NAMALWA (cell line): ENCODE data around the gene ELK3.
A peak's percentile ranks its signal among the peaks of the same experiment; 100 is the strongest.

Experiments used
- DNase-seq: peaks from one replicate; pipeline ENCODE4 v3.0.0-alpha.2; 2015; ENCODE audit warnings: low spot score

ELK3 gene

GRCh38 chr12:96258104-96258961 lies 64.2 kb downstream of the ELK3 start:
- no peak for DNase-seq

DNA sequence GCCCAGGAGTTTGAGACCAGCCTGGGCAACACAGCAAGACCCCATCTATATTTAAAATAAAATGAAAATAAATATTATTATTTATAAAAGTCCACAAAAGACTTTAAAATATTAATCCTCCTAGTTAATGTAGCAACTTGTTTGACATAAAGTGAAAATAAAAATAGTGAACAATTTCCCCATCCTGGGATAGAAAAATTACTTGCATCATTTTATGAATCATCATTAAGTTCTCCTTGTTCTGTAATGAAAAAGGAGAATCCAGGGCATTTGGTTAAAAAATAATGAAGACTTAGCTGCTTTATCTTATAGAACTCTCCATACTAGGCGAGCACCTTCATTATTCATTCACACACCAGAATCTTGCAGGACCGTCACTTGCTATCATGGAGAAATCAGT lies 66.1 kb downstream of the ELK3 start:
- DNase-seq, result no peak

DNA sequence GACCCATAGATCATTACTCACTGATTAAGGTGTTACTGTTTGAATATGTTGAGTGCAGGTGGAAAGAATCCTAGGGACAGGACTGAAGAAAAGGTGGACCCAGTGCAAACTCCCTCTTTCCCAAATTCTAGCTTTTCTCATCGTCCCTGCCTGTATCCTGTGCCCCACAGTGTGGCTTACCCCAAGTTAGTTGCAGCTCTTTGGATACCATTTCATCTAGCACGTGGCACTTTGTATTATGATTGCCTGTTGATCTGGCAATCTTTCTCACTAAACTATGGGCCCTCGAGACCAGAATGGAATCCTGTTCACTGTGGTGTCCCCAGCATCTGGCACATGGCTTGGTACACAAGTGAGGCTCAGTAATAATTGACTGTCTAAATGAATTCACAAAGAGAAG lies 66.5 kb downstream of the ELK3 start:
- DNase-seq, result no peak

DNA sequence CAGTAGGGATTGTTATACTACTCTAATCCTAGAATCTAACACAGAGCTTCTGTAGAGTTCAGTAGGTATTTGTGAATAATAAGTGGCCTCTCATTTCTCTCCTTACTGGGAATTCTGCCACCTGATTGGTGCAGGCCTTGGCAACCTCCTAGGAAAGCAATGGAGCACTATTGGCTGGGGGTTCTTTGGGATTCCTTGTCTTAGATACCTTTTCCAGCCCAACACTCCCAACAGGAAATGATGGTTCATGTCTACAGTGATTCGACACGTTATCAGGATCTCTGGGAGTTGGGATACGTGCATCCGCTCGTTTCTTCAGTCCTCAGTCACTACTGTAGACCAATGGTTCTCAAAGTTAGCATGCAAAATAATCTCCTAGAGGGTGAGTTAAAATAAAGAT lies 67.4 kb downstream of the ELK3 start:
- DNase-seq, result no peak

- no peak for DNase-seq
These were observed 69.3 kb downstream of the ELK3 start for GRCh38 chr12:96263449-96263902.

GRCh38 chr12:96265400-96265799 lies 71.2 kb downstream of the ELK3 start:
- no peak for DNase-seq

DNA sequence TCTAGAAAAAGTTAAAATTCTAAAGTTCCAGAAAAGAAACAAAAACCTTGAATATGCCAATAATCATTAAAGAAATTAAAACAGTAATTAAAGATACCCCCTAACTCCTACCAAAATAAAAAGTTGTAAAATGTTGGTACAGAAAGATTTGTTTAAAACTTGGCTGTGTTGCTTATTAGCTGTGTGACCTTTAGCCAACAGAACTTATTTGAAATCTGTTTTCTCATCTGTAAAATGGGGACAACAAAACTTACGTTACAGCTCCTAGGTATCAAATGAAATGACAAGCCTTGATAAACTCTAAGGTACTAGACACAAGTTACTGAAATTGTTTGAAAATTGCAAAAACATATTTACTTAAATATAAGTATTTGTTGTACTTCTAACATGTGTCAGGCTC lies 71.7 kb downstream of the ELK3 start:
- no peak for DNase-seq

- no peak for DNase-seq
These were observed 72.1 kb downstream of the ELK3 start for GRCh38 chr12:96266238-96266637.

DNA sequence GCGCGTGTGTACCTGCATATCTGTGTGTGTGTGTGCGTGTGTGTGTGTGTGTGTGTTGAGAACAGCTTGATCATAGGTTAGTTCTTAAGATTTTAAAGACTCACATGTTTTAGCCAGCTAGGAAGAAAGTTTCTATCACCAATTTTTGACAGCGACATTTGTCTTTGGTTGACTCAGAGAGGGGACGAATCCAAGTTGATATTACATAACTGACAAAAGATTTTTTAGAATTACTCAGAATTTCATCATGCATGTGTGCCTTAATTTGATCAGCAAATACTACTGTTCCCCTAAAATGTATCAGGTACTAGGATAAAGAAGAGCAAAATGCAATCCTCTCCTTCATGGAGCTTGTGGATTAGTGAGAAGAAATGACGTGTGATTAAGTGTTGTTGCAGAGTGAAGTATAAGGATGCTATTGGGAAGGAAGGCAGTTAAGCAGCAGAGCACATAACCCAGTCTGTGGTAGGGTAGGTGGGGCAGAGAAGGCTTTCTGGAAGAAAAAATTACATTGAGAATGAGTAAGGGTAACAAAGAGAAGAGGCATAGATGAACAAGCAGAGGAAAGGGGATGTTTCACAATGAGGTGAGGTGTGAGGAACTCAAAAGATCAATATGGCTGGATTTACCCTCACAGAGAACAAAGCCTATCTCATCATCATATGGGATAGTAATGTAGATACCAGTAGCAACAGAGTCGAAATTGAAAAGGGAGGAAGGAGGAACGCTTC lies 77.5 kb downstream of the ELK3 start:
- DNase-seq, result no peak

DNA sequence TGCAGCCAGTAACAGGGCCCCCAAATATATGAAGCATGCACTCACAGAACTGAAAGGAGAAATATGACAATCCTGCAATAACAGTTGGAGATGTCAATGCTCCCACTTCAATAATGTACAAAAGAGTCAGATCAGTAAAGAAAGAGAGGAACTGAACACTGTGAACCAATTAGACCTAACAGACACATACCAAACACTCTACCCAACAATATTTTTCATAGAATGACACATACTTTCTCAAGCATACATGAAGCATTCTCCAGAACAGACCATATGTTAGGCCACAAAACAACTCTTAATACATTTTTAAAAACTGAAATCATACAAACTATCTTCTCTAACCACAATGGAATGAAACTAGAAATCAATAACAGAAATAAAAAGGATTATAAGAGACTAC lies 80.2 kb downstream of the ELK3 start:
- no peak for DNase-seq

- DNase-seq, result no peak
These were observed 91.0 kb downstream of the ELK3 start for GRCh38 chr12:96285158-96285557.

- DNase-seq, result no peak
These were observed 94.9 kb downstream of the ELK3 start for GRCh38 chr12:96289067-96289466.

GRCh38 chr12:96293093-96293492 lies 98.9 kb downstream of the ELK3 start:
- no peak for DNase-seq

GRCh38 chr12:96294831-96295230 lies 100.7 kb downstream of the ELK3 start:
- peak; percentile 11 for DNase-seq

DNA sequence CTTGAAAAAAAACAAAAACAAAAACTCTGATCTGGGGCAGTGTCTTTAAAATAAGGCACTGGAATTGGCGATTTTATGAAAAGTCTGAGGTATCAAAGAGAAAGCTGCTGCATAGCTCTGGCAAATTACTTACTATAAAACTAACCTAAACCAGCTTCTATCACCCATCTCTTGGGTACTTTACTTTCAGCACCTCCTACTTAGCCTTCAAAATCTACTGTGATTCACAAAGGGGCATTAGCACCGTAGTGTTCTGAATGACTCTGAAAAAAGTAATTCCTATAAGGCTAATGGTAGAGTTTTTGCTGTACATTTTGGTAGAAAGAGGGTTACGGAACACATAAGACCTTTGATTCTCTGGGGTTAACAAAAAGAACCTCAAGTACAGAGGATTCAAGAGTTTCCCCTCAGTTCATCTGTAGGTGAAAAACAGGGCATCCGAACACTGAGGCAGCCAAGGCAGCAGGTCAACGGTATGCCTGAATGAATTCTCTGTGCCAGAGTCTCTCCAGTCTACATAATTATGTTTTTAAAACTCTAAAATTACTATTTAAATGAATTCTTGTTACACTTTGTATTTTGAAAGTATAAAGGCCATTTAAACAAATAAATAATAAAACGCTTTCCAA lies 101.5 kb downstream of the ELK3 start:
- DNase-seq, result no peak

DNA sequence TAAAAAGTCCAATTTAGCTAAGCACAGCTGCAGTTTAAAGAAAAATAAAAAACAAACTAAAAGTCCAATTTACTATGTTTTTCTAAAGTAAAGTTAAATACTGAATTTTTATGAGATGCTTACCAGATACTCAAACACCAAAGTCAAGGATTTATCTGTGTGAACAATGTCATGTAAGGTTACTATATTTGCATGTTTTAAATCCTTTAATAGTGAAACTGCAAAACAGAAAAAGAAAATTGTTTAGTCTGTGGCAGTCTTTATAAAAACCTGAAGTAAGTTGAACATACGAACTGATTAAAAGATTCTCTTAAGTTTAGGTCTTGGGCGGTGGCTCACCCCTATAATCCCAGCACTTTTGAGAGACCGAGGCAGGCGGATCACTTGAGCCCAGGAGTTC lies 103.3 kb downstream of the ELK3 start:
- DNase-seq, result no peak

DNA sequence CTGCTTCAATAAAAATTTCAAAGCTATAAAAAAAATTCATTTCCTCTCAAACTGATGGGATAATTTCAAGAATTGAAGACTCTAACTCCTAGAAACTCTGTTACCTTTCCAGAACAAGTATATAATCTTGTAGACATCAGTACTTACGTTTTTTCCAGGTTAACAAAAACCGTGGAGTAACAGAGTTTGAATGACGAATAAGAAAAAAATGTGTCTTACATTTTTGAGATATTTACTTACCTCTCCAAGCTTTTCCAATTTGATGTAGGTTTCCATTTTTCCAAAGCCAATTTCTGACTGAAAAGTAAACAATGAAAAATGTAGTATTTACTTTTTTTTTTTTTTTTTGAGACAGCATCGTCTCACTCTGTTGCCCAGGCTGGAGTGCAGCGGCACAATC lies 105.9 kb downstream of the ELK3 start:
- DNase-seq, result no peak

DNA sequence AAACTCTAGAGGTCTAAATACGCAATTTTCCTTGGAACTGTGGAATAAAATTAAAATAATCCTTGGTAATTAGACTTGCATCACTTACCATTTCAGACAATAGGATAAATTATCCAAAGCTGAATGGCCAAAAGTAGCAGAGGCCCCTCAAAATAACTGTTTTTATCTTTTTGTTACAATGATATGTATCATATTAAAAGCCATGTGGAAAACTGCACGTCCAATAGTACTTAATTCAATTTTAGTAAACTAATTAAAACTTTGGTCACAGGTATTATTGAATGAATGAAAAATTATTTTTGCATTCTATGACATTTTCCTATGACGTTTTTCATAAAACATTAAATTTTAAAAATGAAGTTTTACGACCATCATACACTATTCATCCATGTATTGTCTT lies 107.6 kb downstream of the ELK3 start:
- no peak for DNase-seq

DNA sequence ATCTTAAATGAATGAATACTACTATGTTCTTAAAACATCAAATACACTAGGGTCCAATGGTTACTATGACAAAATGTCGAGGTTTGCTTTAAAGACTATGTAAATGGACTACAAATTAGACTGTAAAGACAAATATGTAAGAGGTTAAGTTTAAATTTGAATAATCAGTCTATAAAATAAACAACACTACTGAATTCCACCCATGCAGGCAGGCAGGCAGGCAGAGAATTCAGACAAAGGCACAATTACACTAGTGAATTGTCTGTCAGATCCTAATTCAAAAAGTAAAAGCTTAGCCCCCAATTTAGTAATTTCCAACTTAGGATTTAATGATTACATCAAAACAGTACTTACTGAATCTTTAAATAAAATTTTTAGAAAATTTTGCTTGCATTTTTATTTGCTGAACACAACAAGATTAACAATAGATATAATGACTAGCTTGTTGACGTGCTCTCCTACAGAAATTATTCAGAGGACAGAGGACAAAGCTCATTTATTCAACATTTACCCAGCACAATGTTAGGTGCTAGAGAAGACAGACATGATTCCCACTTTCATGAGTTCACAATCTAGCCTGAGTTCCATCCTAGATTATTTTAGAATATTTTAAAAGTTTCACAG lies 108.6 kb downstream of the ELK3 start:
- DNase-seq, result no peak

DNA sequence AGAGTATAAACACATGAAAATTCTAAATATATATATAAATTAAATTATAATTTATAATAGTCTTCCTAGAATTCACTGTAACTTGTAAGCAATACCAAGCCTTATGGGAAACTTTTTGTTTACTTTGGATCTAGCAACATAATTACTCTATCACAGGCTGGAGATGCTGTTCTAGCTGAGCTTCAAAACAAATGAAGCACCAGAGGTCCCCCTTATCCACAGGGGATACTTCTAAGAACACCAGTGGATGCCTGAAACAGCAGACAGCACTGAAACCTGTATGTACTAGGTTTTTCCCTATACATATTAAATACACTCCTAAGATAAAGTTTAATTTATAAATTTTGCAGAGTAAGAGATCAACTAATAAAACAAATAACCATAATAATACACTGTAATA lies 109.5 kb downstream of the ELK3 start:
- no peak for DNase-seq

DNA sequence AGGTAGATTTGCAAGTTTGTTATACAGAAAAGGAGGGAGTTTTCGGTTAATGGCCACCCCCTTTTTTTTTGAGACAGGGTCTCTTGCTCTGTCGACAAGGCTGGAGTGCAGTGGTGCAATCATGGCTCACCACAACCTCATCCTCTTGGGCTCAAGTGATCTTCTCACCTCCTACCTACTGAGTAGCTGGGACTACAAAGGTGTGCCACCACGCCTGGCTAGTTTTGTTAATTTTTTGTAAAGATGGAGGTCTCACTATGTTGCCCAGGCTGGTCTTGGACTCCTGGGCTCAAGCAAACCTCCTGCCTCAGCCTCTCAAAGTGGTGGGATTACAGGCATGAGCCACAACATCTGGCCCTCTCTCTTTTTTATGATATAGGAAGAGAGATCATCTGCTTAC lies 111.5 kb downstream of the ELK3 start:
- DNase-seq, result no peak

- DNase-seq, result no peak
These were observed 114.7 kb downstream of the ELK3 start for GRCh38 chr12:96308881-96309280.

GRCh38 chr12:96310067-96310466 lies 115.9 kb downstream of the ELK3 start:
- no peak for DNase-seq
